Skeletal muscle satellite cell (primary cell): Measurements from ENCODE around the gene PPP2R5A.
"Not testable (repeated sequence)": the region's sequence is repeated elsewhere in the genome, so short reads cannot be mapped to it uniquely, and the experiment has no call there.

ENCODE experiments used
- H3K27me3 ChIP-seq: 2 replicates; pipeline ENCODE4 v1.7.0; 2013; ENCODE audit warnings: low read length; ENCODE audit not compliant: control insufficient read depth, insufficient read depth
- H3K36me3 ChIP-seq: 2 replicates; pipeline ENCODE4 v1.7.0; 2013; ENCODE audit warnings: mild to moderate bottlenecking, control low read depth, low read length; ENCODE audit not compliant: insufficient read depth
- H3K4me1 ChIP-seq: 2 replicates; pipeline ENCODE4 v1.7.0; 2013; ENCODE audit warnings: low read length; ENCODE audit not compliant: control insufficient read depth, insufficient read depth
- H3K4me2 ChIP-seq: 2 replicates; pipeline ENCODE4 v1.7.0; 2013; ENCODE audit warnings: mild to moderate bottlenecking, low read length
- H3K4me3 ChIP-seq: 2 replicates; pipeline ENCODE4 v1.7.0; 2013; ENCODE audit warnings: low read length
- H3K9ac ChIP-seq: 2 replicates; pipeline ENCODE4 v1.7.0; 2013; ENCODE audit warnings: mild to moderate bottlenecking, low read depth, low read length, moderate library complexity
- H3K9me3 ChIP-seq: replicated peaks from 2 replicates; pipeline ENCODE4 v1.7.0; 2013; ENCODE audit warnings: mild to moderate bottlenecking, control low read depth, low read length

Gene PPP2R5A

GRCh38 chr1:212270564-212270963, 14.6 kb upstream of the PPP2R5A start:
- H3K36me3 ChIP-seq = no peaks in the 10 kb centered on the region
- no peaks in the 10 kb centered on the region for H3K4me1 ChIP-seq
- H3K9me3 ChIP-seq = no peaks in the 10 kb centered on the region
- H3K4me3 ChIP-seq = no peak overlapping the region
- no peak overlapping the region for H3K9ac ChIP-seq
- H3K27me3 ChIP-seq = peaks cover 35% of the 10 kb centered on the region
- H3K4me2 ChIP-seq = no peak overlapping the region

- Histone ChIP-seq H3K4me2 (no peak overlapping the region), H3K36me3 (no peaks in the 10 kb centered on the region), H3K4me1 (no peaks in the 10 kb centered on the region)
Observed at GRCh38 chr1:212271234-212271633, 14.0 kb upstream of the PPP2R5A start.

GRCh38 chr1:212271823-212272485, 13.3 kb upstream of the PPP2R5A start:
- no peaks in the 10 kb centered on the region for H3K4me1 ChIP-seq

More at GRCh38 chr1:212271234-212271633, 14.0 kb upstream of the PPP2R5A start:
- no peaks in the 10 kb centered on the region for H3K9me3 ChIP-seq
- no peak overlapping the region for H3K4me3 ChIP-seq
- H3K9ac ChIP-seq = no peak overlapping the region
- H3K27me3 ChIP-seq = peaks cover 35% of the 10 kb centered on the region

GRCh38 chr1:212281590-212281989, 3.6 kb upstream of the PPP2R5A start:
- Histone ChIP-seq H3K4me1 (peaks cover 4% of the 10 kb centered on the region), H3K27me3 (no peaks in the 10 kb centered on the region), H3K9ac (no peak overlapping the region), H3K4me2 (no peak overlapping the region), H3K4me3 (no peak overlapping the region), H3K9me3 (no peaks in the 10 kb centered on the region), H3K36me3 (no peaks in the 10 kb centered on the region)

More at GRCh38 chr1:212271823-212272485, 13.3 kb upstream of the PPP2R5A start:
- Histone ChIP-seq H3K9ac (no peak overlapping the region), H3K27me3 (peaks cover 35% of the 10 kb centered on the region), H3K36me3 (no peaks in the 10 kb centered on the region), H3K4me3 (no peak overlapping the region), H3K4me2 (no peak overlapping the region), H3K9me3 (no peaks in the 10 kb centered on the region)

GRCh38 chr1:212283741-212284140, 1.5 kb upstream of the PPP2R5A start:
- H3K9me3 ChIP-seq = no peaks in the 10 kb centered on the region
- H3K9ac ChIP-seq = no peak overlapping the region
- H3K4me3 ChIP-seq = no peak overlapping the region
- H3K4me1 ChIP-seq = peaks cover 22% of the 10 kb centered on the region
- no peak overlapping the region for H3K4me2 ChIP-seq
- no peaks in the 10 kb centered on the region for H3K27me3 ChIP-seq
- H3K36me3 ChIP-seq = no peaks in the 10 kb centered on the region

GRCh38 chr1:212284332-212284743, 872 bp upstream of the PPP2R5A start:
- Histone ChIP-seq H3K4me1 (peaks cover 22% of the 10 kb centered on the region), H3K9ac (peak overlapping the region; percentile 79), H3K4me2 (peak overlapping the region; percentile 95), H3K4me3 (peak overlapping the region; percentile 91), H3K36me3 (no peaks in the 10 kb centered on the region), H3K9me3 (no peaks in the 10 kb centered on the region), H3K27me3 (no peaks in the 10 kb centered on the region)

GRCh38 chr1:212285685-212286555, 710 bp downstream of the PPP2R5A start:
- Histone ChIP-seq H3K27me3 (no peaks in the 10 kb centered on the region), H3K9ac (peak overlapping the region; percentile 88), H3K4me3 (peak overlapping the region; percentile 96), H3K4me1 (peaks cover 31% of the 10 kb centered on the region), H3K4me2 (peak overlapping the region; percentile 91), H3K36me3 (no peaks in the 10 kb centered on the region), H3K9me3 (no peaks in the 10 kb centered on the region)

- Histone ChIP-seq H3K27me3 (no peaks in the 10 kb centered on the region), H3K4me1 (peaks cover 36% of the 10 kb centered on the region), H3K4me2 (peak overlapping the region; percentile 91), H3K9me3 (no peaks in the 10 kb centered on the region), H3K9ac (peak overlapping the region; percentile 88), H3K4me3 (peak overlapping the region; percentile 96), H3K36me3 (no peaks in the 10 kb centered on the region)
Observed at GRCh38 chr1:212286556-212287131, 1.4 kb downstream of the PPP2R5A start.

- peaks cover 36% of the 10 kb centered on the region for H3K4me1 ChIP-seq
- H3K27me3 ChIP-seq = no peaks in the 10 kb centered on the region
- peak overlapping the region; percentile 91 for H3K4me2 ChIP-seq
- no peaks in the 10 kb centered on the region for H3K9me3 ChIP-seq
- H3K9ac ChIP-seq = peak overlapping the region; percentile 88
- no peaks in the 10 kb centered on the region for H3K36me3 ChIP-seq
- peak overlapping the region; percentile 96 for H3K4me3 ChIP-seq
Observed at GRCh38 chr1:212287261-212287895, 2.2 kb downstream of the PPP2R5A start.

GRCh38 chr1:212287995-212288394, 2.8 kb downstream of the PPP2R5A start:
- H3K36me3 ChIP-seq, H3K27me3 ChIP-seq, H3K4me3 ChIP-seq, H3K9ac ChIP-seq, H3K9me3 ChIP-seq: not testable (repeated sequence)
- Histone ChIP-seq H3K4me1 (peaks cover 36% of the 10 kb centered on the region), H3K4me2 (peak overlapping the region; percentile 91)

GRCh38 chr1:212288615-212289014, 3.4 kb downstream of the PPP2R5A start:
- Histone ChIP-seq H3K9ac (no peak overlapping the region), H3K4me1 (peaks cover 40% of the 10 kb centered on the region), H3K9me3 (no peaks in the 10 kb centered on the region), H3K4me2 (peak overlapping the region; percentile 91), H3K27me3 (no peaks in the 10 kb centered on the region), H3K36me3 (no peaks in the 10 kb centered on the region), H3K4me3 (no peak overlapping the region)
